WERI-Rb-1 (cell line): Measurements from ENCODE around the gene POC1B.
A peak's percentile ranks its signal among the peaks of the same experiment; 100 is the strongest.

Source experiments
- DNase-seq: peaks from one replicate; pipeline ENCODE4 v3.0.0-alpha.2; 2020
- H3K27ac ChIP-seq: fragments of 250-450 bp; sonication (Bioruptor Pico); 2 replicates; pipeline ENCODE4 v1.5.1; 2020; ENCODE audit warnings: mild to moderate bottlenecking, moderate library complexity
- H3K27me3 ChIP-seq: fragments of 250-450 bp; sonication (Bioruptor Pico); 2 replicates; pipeline ENCODE4 v1.5.1; 2021; ENCODE audit warnings: mild to moderate bottlenecking, low read depth, moderate library complexity; ENCODE audit not compliant: insufficient read depth, severe bottlenecking
- H3K36me3 ChIP-seq: fragments of 250-450 bp; sonication (Bioruptor Pico); 2 replicates; pipeline ENCODE4 v1.5.1; 2020; ENCODE audit warnings: mild to moderate bottlenecking, moderate library complexity
- H3K4me3 ChIP-seq: 2 replicates; pipeline ENCODE4 v1.5.1; 2011; ENCODE audit warnings: low read depth, mild to moderate bottlenecking, control low read depth, low read length
- H3K9me3 ChIP-seq: fragments of 250-450 bp; sonication (Bioruptor Pico); 2 replicates; pipeline ENCODE4 v1.5.1; 2021; ENCODE audit warnings: mild to moderate bottlenecking, moderate library complexity; ENCODE audit not compliant: severe bottlenecking
- CTCF ChIP-seq: IDR thresholded peaks from 2 replicates; pipeline ENCODE4 v1.5.1; 2011; ENCODE audit warnings: low read depth, mild to moderate bottlenecking, control low read depth, inconsistent platforms, low read length

POC1B gene

GRCh38 chr12:89542912-89543592, 17.2 kb upstream of the POC1B start:
- no peak overlapping the region for H3K4me3 ChIP-seq
- H3K27me3 ChIP-seq: no peaks in the 10 kb centered on the region
- H3K36me3 ChIP-seq: no peaks in the 10 kb centered on the region
- peak; percentile 79 for DNase-seq
- H3K27ac ChIP-seq: peak overlapping the region; percentile 88
- no peaks in the 10 kb centered on the region for H3K9me3 ChIP-seq
- TF ChIP-seq CTCF: peak; percentile 84

- no peaks in the 10 kb centered on the region for H3K27me3 ChIP-seq
- TF ChIP-seq CTCF: no peak
- no peak for DNase-seq
- H3K36me3 ChIP-seq: no peaks in the 10 kb centered on the region
- no peak overlapping the region for H3K27ac ChIP-seq
- no peaks in the 10 kb centered on the region for H3K9me3 ChIP-seq
- H3K4me3 ChIP-seq: no peak overlapping the region
Observed at GRCh38 chr12:89542236-89542635, 16.4 kb upstream of the POC1B start.

- no peaks in the 10 kb centered on the region for H3K27me3 ChIP-seq
- H3K9me3 ChIP-seq: no peaks in the 10 kb centered on the region
- H3K27ac ChIP-seq: peak overlapping the region; percentile 59
- no peaks in the 10 kb centered on the region for H3K36me3 ChIP-seq
- peak; percentile 79 for DNase-seq
- TF ChIP-seq CTCF: no peak
- H3K4me3 ChIP-seq: no peak overlapping the region
Observed at GRCh38 chr12:89540586-89540985, 14.7 kb upstream of the POC1B start.

- H3K27ac ChIP-seq: peak overlapping the region; percentile 59
- TF ChIP-seq CTCF: no peak
- no peaks in the 10 kb centered on the region for H3K9me3 ChIP-seq
- no peaks in the 10 kb centered on the region for H3K36me3 ChIP-seq
- H3K27me3 ChIP-seq: no peaks in the 10 kb centered on the region
- DNase-seq: peak; percentile 28
- no peak overlapping the region for H3K4me3 ChIP-seq
Observed at GRCh38 chr12:89539426-89540223, 13.8 kb upstream of the POC1B start.

- no peak overlapping the region for H3K4me3 ChIP-seq
- no peak for DNase-seq
- TF ChIP-seq CTCF: no peak
Observed at GRCh38 chr12:89538897-89539296, 13.1 kb upstream of the POC1B start.

More at GRCh38 chr12:89538897-89539296, 13.1 kb upstream of the POC1B start:
- no peak overlapping the region for H3K27ac ChIP-seq
- H3K9me3 ChIP-seq: no peaks in the 10 kb centered on the region
- no peaks in the 10 kb centered on the region for H3K27me3 ChIP-seq
- H3K36me3 ChIP-seq: no peaks in the 10 kb centered on the region
